DOHH2 (cell line): Measurements from ENCODE around the gene FXYD4.

Source experiments
- EZH2phosphoT487 ChIP-seq: fragments of 200-600 bp; sonication (generic); IDR thresholded peaks from 2 replicates; pipeline ENCODE4 v1.6.1; 2017; ENCODE audit warnings: borderline replicate concordance, mild to moderate bottlenecking, antibody characterized with exemption, low read length, moderate library complexity, mixed read lengths
- TF ChIP-seq, protein P1 (sequence below): fragments of 200-600 bp; sonication (generic); IDR thresholded peaks from one replicate; pipeline ENCODE4 v1.5.1; 2014; ENCODE audit warnings: antibody characterized with exemption, mild to moderate bottlenecking, low read depth, low read length; ENCODE audit not compliant: poor library complexity, severe bottlenecking

DNA sequence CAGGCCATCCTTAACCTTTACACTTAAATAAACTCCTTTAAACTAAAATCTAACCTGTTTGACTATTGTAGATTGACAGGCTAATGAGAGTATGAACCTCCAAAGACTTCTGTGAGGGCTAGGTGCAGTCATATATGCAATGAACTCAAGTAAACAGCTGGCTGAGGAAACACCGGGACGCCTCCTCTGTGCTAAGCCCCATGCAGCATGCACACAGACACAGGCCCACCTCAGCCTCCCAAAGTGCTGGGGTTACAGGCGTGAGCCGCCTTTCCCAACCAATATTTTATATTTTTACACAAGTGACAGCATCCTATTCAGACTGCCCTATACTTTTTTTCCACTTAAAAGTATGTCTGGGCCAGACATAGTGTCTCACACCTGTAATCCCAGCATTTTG is 1.5 kb upstream of the FXYD4 start:
- TF ChIP-seq, protein P1, sequence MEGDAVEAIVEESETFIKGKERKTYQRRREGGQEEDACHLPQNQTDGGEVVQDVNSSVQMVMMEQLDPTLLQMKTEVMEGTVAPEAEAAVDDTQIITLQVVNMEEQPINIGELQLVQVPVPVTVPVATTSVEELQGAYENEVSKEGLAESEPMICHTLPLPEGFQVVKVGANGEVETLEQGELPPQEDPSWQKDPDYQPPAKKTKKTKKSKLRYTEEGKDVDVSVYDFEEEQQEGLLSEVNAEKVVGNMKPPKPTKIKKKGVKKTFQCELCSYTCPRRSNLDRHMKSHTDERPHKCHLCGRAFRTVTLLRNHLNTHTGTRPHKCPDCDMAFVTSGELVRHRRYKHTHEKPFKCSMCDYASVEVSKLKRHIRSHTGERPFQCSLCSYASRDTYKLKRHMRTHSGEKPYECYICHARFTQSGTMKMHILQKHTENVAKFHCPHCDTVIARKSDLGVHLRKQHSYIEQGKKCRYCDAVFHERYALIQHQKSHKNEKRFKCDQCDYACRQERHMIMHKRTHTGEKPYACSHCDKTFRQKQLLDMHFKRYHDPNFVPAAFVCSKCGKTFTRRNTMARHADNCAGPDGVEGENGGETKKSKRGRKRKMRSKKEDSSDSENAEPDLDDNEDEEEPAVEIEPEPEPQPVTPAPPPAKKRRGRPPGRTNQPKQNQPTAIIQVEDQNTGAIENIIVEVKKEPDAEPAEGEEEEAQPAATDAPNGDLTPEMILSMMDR, result no peak
- TF ChIP-seq EZH2phosphoT487, result no peak
